ENCODE measurements around the gene PPP1R15B. TPM values are rescaled to one million over a fixed set of nuclear protein-coding genes. Genes with fewer than 3 reads are reported as not detected.

Gene PPP1R15B
- total RNA-seq, 1 donor from 2014 or later, result 36.1 TPM

DNA sequence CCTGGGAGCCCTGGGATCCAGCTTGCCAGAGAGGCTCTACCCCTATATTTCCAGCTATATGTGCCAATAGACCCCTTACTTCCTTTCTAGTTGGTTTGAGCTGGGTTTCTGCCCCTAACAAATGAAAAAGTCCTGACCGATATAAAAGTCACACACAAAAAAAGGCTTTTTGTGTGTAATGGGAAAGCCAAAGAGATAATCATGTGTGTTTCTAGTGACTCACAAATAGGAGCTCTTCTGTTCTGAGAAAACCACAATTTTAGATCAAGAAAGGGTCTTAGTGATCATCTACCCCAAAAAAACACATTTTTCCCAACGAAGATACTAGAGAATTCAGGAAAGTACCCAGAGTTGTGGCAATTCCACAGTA, 28.9 kb downstream of the PPP1R15B start:
- Histone ChIP-seq H3K36me3 (no peaks in the 10 kb centered on the region), H3K4me1 (peaks cover 0 to 7% of the 10 kb centered on the region in 2 donors), H3K4me3 (no peak overlapping the region), H3K9me3 (no peaks in the 10 kb centered on the region), H3K27ac (no peak overlapping the region), H3K27me3 (no peaks in the 10 kb centered on the region)
- no peak for DNase-seq (ENCODE audit: low spot score in 2 of 2)
- TF ChIP-seq, protein P1, sequence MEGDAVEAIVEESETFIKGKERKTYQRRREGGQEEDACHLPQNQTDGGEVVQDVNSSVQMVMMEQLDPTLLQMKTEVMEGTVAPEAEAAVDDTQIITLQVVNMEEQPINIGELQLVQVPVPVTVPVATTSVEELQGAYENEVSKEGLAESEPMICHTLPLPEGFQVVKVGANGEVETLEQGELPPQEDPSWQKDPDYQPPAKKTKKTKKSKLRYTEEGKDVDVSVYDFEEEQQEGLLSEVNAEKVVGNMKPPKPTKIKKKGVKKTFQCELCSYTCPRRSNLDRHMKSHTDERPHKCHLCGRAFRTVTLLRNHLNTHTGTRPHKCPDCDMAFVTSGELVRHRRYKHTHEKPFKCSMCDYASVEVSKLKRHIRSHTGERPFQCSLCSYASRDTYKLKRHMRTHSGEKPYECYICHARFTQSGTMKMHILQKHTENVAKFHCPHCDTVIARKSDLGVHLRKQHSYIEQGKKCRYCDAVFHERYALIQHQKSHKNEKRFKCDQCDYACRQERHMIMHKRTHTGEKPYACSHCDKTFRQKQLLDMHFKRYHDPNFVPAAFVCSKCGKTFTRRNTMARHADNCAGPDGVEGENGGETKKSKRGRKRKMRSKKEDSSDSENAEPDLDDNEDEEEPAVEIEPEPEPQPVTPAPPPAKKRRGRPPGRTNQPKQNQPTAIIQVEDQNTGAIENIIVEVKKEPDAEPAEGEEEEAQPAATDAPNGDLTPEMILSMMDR (IDR thresholded peaks at IDR 0.05), result no peak
- intact Hi-C loops (cut with DNase I), result no loop called here

DNA sequence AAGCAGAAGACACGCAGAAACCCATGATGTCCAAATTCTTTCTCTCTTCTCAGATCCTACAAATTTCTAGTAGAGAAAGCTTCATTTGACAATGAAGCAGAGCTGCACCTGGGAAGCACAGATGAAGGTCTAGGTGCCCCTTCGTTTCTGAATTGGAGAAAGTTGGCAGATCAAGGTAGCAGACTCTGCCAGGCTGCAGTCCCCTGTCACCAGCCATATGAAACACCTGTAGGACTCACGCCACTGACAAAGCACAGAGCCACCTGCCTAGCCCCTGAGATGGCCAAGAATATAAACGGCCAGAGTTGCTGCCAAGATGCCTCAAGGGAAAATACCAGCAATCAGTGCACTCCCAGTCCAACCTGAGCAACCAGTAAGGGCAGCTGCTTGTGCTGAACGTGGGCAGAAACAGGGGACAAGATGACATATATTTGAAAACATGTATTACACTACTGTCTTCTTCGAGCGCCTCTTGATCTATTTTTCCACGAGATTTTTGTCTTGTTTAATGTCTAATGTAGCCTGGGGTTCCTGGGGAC, 31.3 kb downstream of the PPP1R15B start:
- TF ChIP-seq, protein P1 (IDR thresholded peaks at IDR 0.05), result no peak
- H3K27me3 ChIP-seq, result no peaks in the 10 kb centered on the region
- H3K36me3 ChIP-seq, result no peaks in the 10 kb centered on the region
- intact Hi-C loops (cut with DNase I), result no loop called here
- no peak for DNase-seq (ENCODE audit: low spot score in 2 of 2)
- no peak overlapping the region for H3K27ac ChIP-seq
- H3K9me3 ChIP-seq, result no peaks in the 10 kb centered on the region
- H3K4me3 ChIP-seq, result no peak overlapping the region
- peaks cover 3 to 13% of the 10 kb centered on the region in 2 donors for H3K4me1 ChIP-seq

DNA sequence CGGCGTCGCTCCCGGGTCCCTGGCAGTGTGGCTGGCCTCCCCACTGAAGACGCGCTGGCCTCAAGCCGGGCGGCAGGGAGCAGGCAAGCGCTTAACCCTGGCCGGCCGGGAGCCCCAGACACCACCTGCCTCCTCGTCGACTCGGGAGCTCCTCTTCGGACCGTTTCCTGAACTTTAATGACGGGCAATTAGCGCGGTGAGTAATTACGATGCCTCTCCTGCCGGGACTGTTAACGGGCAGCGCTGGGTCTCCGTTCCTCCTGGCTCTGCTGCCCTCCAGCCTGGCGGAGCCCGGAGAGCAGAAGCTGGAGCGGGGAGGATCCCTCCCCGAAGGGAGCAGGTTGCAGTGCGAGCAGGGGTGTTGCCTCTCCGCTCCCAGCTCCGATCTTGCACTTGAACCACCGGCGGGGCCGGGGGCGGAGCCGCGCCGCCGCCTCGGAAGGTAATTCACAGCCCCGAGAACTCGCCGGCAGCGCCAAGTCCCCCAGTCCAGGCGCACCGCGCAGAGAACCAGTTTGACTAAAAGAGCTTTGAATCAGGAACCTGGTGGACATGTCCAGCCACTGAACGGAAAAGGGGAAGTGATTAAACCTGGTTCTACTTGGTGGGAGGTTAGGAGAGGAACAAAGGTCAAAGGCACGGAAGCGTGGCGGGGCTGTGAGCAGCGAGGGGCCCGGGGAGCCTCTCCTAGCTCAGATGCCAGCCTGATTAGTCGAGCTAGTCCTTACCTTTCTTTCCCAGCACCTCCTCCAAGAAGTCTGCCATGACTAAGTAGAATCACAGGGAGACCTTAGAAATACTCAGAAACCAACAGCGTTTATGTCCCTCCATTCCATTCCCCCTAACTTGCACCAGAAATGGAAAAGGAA, 33.6 kb downstream of the PPP1R15B start:
- H3K27me3 ChIP-seq, result no peaks in the 10 kb centered on the region

GRCh38 chr1:204376919-204377799, 34.5 kb downstream of the PPP1R15B start:
- Histone ChIP-seq H3K27ac (no peak overlapping the region), H3K27me3 (no peaks in the 10 kb centered on the region), H3K9me3 (no peaks in the 10 kb centered on the region), H3K4me3 (peak overlapping the region; percentile 58 to 64), H3K4me1 (peaks cover 3 to 13% of the 10 kb centered on the region in 2 donors), H3K36me3 (no peaks in the 10 kb centered on the region)
- no peak for DNase-seq (ENCODE audit: low spot score in 2 of 2)
- intact Hi-C loops (cut with DNase I), result no loop called here
- TF ChIP-seq, protein P1 (IDR thresholded peaks at IDR 0.05), result no peak

More for the DNA sequence above, 33.6 kb downstream of the PPP1R15B start:
- H3K27ac ChIP-seq, result no peak overlapping the region
- intact Hi-C loops (cut with DNase I), result no loop called here
- no peak for DNase-seq (ENCODE audit: low spot score in 2 of 2)
- no peaks in the 10 kb centered on the region for H3K36me3 ChIP-seq
- TF ChIP-seq, protein P1 (IDR thresholded peaks at IDR 0.05), result no peak
- H3K9me3 ChIP-seq, result no peaks in the 10 kb centered on the region
- H3K4me1 ChIP-seq, result peaks cover 3 to 13% of the 10 kb centered on the region in 2 donors
- H3K4me3 ChIP-seq, result peak overlapping the region; percentile 58 to 64

DNA sequence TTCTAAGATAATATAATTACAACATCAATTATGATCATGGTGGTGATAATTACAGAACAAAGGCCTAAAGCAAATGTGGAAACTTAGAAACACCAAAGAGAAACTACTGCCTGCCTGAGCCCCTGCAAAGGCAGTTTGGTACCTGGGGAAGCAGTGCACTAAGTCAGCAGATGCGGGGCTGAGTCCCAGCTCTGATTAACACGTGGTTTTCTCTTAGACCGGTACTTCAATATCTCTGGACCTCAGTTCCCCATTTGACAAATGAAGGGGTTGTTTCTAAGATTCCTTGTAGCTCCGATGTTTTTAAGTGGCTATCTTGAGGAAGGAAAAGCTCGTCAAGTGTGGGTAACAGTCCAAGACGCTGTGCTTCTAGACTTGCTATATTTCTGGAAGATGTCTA, 35.2 kb downstream of the PPP1R15B start:
- TF ChIP-seq, protein P1 (IDR thresholded peaks at IDR 0.05), result no peak

More for the DNA sequence above, 35.2 kb downstream of the PPP1R15B start:
- no peaks in the 10 kb centered on the region for H3K36me3 ChIP-seq
- no peak for DNase-seq (ENCODE audit: low spot score in 2 of 2)
- H3K4me1 ChIP-seq, result peaks cover 3 to 13% of the 10 kb centered on the region in 2 donors
- no peaks in the 10 kb centered on the region for H3K9me3 ChIP-seq
- H3K27ac ChIP-seq, result no peak overlapping the region
- H3K4me3 ChIP-seq, result no peak overlapping the region
- intact Hi-C loops (cut with DNase I), result no loop called here
- H3K27me3 ChIP-seq, result no peaks in the 10 kb centered on the region

Data from ascending aorta (tissue), 2 donors.